ENCODE results near the gene GPR176.

DNA sequence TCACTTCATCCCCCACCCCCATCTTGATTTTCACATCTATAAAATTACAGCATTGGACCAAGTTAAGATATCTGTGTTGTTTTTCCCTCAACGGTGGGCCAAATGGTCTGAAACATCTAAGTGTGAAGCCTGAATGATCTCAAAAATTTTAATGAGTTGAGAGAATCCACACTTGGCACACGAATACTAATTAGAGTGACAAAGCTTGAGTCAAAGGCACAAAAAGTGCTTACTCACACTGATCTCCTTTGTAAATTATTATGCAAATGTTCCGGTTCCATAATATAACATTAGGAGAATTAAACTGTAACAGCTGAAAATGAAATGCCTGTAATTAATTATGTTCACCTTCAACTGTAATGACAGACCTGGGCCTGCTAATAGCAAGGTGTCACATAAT lies 33.6 kb downstream of the GPR176 start:
- TF ChIP-seq, protein P1, sequence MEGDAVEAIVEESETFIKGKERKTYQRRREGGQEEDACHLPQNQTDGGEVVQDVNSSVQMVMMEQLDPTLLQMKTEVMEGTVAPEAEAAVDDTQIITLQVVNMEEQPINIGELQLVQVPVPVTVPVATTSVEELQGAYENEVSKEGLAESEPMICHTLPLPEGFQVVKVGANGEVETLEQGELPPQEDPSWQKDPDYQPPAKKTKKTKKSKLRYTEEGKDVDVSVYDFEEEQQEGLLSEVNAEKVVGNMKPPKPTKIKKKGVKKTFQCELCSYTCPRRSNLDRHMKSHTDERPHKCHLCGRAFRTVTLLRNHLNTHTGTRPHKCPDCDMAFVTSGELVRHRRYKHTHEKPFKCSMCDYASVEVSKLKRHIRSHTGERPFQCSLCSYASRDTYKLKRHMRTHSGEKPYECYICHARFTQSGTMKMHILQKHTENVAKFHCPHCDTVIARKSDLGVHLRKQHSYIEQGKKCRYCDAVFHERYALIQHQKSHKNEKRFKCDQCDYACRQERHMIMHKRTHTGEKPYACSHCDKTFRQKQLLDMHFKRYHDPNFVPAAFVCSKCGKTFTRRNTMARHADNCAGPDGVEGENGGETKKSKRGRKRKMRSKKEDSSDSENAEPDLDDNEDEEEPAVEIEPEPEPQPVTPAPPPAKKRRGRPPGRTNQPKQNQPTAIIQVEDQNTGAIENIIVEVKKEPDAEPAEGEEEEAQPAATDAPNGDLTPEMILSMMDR (IDR thresholded peaks at IDR 0.05): no peak
- TF ChIP-seq POLR2A (IDR thresholded peaks at IDR 0.05): no peak
